ENCODE measurements around the gene KRT8. TPM values are rescaled to one million over a fixed set of nuclear protein-coding genes. Genes with fewer than 3 reads are reported as not detected.

The KRT8 gene
- total RNA-seq, 1 donor from 2014 or later: 22.8 TPM

GRCh38 chr12:52896190-52897100, 8.4 kb downstream of the KRT8 start:
- no peaks in the 10 kb centered on the region for H3K36me3 ChIP-seq
- intact Hi-C loops (cut with DNase I): no loop called here

GRCh38 chr12:52895726-52896189, 9.1 kb downstream of the KRT8 start:
- DNase-seq (ENCODE audit: extremely low spot score in 2 of 2): no peak
- Histone ChIP-seq H3K36me3 (no peaks in the 10 kb centered on the region), H3K4me3 (no peak overlapping the region), H3K27me3 (no peaks in the 10 kb centered on the region), H3K4me1 (no peaks in the 10 kb centered on the region), H3K9me3 (no peaks in the 10 kb centered on the region), H3K27ac (no peak overlapping the region)
- TF ChIP-seq POLR2A (IDR thresholded peaks at IDR 0.05) (no peak), CTCF (IDR thresholded peaks at IDR 0.05) (no peak), POLR2AphosphoS5 (IDR thresholded peaks at IDR 0.05; ENCODE audit: insufficient read depth in 1 of 2, low read depth in 1 of 2) (no peak)
- intact Hi-C loops (cut with DNase I): no loop called here

More at GRCh38 chr12:52896190-52897100, 8.4 kb downstream of the KRT8 start:
- no peak overlapping the region for H3K4me3 ChIP-seq
- H3K9me3 ChIP-seq: no peaks in the 10 kb centered on the region
- no peak for TF ChIP-seq CTCF (IDR thresholded peaks at IDR 0.05)
- TF ChIP-seq POLR2A (IDR thresholded peaks at IDR 0.05): no peak
- no peak for TF ChIP-seq POLR2AphosphoS5 (IDR thresholded peaks at IDR 0.05; ENCODE audit: insufficient read depth in 1 of 2, low read depth in 1 of 2)
- no peak for DNase-seq (ENCODE audit: extremely low spot score in 2 of 2)
- H3K4me1 ChIP-seq: no peaks in the 10 kb centered on the region
- H3K27me3 ChIP-seq: no peaks in the 10 kb centered on the region
- H3K27ac ChIP-seq: no peak overlapping the region

- TF ChIP-seq POLR2A (IDR thresholded peaks at IDR 0.05) (no peak), CTCF (IDR thresholded peaks at IDR 0.05) (no peak), POLR2AphosphoS5 (IDR thresholded peaks at IDR 0.05; ENCODE audit: insufficient read depth in 1 of 2, low read depth in 1 of 2) (no peak)
- H3K27ac ChIP-seq: no peak overlapping the region
- intact Hi-C loops (cut with DNase I): no loop called here
- DNase-seq (ENCODE audit: extremely low spot score in 2 of 2): no peak
- no peaks in the 10 kb centered on the region for H3K27me3 ChIP-seq
- no peak overlapping the region for H3K4me3 ChIP-seq
- no peaks in the 10 kb centered on the region for H3K9me3 ChIP-seq
- H3K36me3 ChIP-seq: no peaks in the 10 kb centered on the region
- H3K4me1 ChIP-seq: no peaks in the 10 kb centered on the region
These were observed 11.9 kb downstream of the KRT8 start for GRCh38 chr12:52892974-52893373.

- no peaks in the 10 kb centered on the region for H3K36me3 ChIP-seq
- no peak for TF ChIP-seq CTCF (IDR thresholded peaks at IDR 0.05)
- no peak for TF ChIP-seq POLR2A (IDR thresholded peaks at IDR 0.05)
- H3K27me3 ChIP-seq: no peaks in the 10 kb centered on the region
- no peaks in the 10 kb centered on the region for H3K9me3 ChIP-seq
- no peak overlapping the region for H3K4me3 ChIP-seq
- DNase-seq (ENCODE audit: extremely low spot score in 2 of 2): no peak
- H3K4me1 ChIP-seq: no peaks in the 10 kb centered on the region
- intact Hi-C loops (cut with DNase I): no loop called here
- no peak overlapping the region for H3K27ac ChIP-seq
These were observed 12.5 kb downstream of the KRT8 start for GRCh38 chr12:52892207-52892852.

GRCh38 chr12:52891044-52891443, 13.8 kb downstream of the KRT8 start:
- H3K9me3 ChIP-seq: no peaks in the 10 kb centered on the region
- no peaks in the 10 kb centered on the region for H3K27me3 ChIP-seq
- TF ChIP-seq POLR2AphosphoS5 (IDR thresholded peaks at IDR 0.05; ENCODE audit: insufficient read depth in 1 of 2, low read depth in 1 of 2) (no peak), POLR2A (IDR thresholded peaks at IDR 0.05) (no peak), CTCF (IDR thresholded peaks at IDR 0.05) (no peak)
- intact Hi-C loops (cut with DNase I): no loop called here
- no peak overlapping the region for H3K27ac ChIP-seq
- DNase-seq (ENCODE audit: extremely low spot score in 2 of 2): no peak
- H3K4me1 ChIP-seq: no peaks in the 10 kb centered on the region
- H3K4me3 ChIP-seq: no peak overlapping the region
- no peaks in the 10 kb centered on the region for H3K36me3 ChIP-seq
